ENCODE results near the gene INTS7.

- TF ChIP-seq CTCF (IDR thresholded peaks at IDR 0.05) (no peak), POLR2AphosphoS5 (IDR thresholded peaks at IDR 0.05) (no peak), POLR2A (IDR thresholded peaks at IDR 0.05) (no peak)
Observed at GRCh38 chr1:212055333-212055732, 20.0 kb upstream of the INTS7 start.

Data from breast epithelium (tissue), 3 donors.